Fibroblast of skin of left biceps (primary cell): ENCODE data around the gene GOLIM4.
"Not testable (repeated sequence)": the region's sequence is repeated elsewhere in the genome, so short reads cannot be mapped to it uniquely, and the experiment has no call there.

Experiments
- DNase-seq, 2 experiments: peaks; one replicate each; pipeline ENCODE4 v3.0.0-alpha.2; 2013; ENCODE audit warnings: low read depth in 2 of 2

Gene GOLIM4

DNA sequence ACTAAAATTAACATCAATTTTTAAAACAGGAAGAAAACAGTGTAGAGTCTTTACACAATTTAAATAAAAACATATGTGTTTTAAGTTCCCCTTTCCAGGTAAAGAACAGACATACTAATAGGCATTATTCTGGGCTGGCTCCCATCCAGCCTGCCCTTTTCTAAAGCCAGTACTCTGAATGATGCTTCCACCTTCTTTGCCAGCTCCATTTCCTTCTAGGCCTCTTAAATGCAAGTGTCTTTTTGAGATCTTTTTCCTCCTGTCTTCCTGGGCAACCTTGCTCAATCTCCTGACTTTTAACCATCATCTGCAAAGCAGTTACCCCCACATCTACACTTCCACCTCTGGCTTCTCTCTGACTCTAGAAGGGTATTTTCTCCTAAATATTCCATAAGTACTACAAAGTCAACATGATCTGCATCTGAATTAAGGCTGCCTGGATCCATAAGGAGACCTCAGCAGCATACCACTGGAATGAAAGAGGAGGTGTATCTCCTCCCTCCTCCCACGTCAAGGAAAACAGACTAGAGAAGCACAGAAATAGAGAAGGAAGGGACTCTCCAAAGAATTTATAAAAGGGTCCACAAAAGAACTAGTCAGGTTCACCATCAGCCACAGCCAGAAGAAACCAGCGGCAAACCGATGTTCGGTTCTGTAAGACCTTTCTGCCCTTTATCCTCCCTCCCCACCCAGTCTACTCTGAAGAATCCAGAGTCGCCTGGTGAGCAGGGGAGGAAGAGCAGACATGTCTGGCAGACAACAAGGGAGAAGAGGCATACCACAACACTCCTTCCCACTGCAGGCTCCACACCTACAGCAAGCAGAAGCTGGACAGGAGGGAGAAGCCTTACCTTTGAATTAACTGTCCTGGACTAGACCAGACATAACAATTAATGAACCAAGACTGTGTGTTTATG lies 47.1 kb downstream of the GOLIM4 start:
- DNase-seq, result no peak

DNA sequence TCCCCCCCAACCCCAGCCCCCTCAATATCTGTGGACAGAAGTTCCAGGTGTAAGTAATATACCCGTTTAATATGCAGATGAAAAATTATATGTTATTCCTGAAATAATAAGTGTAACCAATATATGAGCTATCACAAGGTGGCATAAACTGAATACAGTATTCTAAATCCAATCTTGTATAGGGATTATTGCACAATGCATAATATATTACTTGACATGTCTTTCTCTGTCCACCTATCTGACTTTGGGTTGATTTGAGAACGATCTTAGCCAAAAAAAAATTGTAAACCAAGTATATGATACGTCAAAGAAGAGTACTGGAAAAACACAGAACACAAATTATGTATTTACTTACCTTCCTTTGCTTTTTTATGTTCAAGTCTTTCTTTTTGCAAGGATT lies 47.8 kb downstream of the GOLIM4 start:
- no peak for DNase-seq

DNA sequence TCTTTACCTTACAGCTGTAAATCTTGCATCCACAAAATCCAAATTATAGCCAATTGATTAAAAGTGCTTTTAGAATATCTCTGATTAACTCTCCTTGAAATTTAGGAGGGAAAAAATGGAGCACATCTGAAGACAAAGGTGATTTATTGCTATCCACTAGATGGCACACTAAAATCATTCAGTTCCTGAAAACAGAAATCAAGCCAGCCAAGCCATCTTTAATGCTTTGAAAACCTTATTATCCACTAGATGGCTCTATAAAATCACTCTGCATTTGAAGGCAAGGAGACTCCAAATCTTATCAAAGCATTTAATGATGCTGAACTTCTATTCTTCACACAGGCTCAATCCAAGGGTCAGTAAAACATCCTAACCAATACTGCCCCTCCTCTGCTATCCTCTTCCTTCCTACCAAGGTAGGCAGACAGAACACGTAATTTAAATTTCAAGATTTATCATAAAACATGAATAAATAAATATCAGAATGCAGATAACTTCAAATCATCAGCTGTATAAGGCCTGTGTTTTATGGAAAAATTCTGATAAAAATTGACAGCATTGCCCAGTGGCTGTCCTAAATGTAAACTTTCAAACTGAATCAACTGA lies 48.4 kb downstream of the GOLIM4 start:
- DNase-seq, result peak; percentile 47 to 53

DNA sequence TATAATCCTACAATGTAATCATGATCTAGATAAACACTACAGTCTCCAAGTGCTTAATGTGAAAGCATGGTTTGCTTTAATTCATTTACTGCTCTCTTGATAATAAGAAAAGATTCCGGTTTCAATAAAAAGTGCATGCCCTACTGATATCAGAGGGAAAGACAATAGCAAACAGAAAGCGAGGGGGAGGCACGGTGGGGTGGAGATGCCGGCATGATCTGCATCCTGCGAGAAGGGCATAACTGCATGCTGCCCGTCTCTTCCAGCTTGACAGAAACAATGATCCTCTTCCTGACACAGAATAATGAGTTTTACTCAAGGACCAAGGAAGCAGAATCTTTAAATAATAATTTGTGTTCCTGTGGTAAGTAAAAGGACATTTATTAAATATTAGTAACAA lies 51.7 kb downstream of the GOLIM4 start:
- DNase-seq, result no peak

DNA sequence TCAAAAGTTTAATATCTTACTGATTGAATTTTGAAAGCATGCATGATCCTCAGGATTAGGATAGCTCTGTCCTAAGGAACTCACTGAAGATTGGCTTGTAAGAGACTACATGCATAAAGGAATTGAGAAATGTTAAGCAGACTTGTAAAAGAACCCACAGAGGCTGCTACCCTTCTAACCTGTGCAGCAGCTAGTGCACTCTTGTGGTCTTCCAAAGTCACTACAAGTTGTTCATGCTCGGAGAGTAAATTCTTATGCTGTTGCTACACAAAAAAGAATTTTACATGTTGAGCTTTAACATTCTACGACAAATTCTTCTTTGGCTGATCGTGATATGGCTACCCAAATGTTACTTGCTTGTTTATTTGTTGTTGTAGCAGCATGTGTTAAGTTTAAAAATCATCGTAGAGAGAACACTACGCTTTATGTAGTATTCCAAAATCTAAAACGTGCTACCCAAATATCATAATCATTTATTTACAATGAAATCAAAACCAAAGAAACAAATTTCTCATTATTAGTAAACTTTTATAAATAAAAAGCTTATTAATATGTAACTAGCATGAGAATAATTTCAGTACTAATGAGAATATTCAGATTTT lies 55.0 kb downstream of the GOLIM4 start:
- DNase-seq, result peak in 1 of 2 experiments; percentile 24

DNA sequence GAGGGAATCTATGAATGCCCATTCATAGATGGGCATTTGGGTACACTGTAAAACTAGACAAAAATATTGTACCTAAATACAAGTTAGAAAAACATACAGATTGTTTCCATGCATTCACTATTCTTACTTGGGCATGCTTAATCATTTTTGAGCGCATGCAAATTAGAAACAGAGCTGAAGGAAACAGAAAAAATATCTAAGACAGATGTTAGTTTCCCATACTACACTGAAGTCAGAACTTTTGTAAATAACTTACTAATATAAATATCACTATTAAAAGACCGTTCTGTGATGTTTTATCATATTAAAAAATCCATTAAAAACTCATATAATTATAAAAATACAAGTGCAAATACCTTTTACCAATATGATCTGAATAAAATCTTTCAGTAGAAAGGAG lies 58.7 kb downstream of the GOLIM4 start:
- DNase-seq, result no peak

DNA sequence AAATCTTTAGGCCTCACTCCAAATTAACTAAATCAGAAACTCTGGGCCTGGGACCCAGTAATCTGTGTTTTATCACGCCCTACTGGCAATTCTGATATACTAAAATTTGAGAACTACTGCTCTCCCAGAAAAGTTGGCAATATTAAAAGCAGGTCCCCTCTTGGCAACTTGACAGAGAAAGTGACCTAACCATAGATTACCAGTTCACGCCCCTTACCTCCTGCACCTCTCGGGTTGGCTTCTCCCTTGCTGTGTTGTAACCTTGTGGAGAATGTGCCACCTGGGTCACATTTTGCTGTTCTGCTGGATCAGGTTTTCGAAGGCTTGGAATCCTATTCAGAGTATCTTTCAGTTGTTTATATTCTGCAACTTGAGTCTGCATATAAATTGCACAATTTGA lies 59.1 kb downstream of the GOLIM4 start:
- no peak for DNase-seq

DNA sequence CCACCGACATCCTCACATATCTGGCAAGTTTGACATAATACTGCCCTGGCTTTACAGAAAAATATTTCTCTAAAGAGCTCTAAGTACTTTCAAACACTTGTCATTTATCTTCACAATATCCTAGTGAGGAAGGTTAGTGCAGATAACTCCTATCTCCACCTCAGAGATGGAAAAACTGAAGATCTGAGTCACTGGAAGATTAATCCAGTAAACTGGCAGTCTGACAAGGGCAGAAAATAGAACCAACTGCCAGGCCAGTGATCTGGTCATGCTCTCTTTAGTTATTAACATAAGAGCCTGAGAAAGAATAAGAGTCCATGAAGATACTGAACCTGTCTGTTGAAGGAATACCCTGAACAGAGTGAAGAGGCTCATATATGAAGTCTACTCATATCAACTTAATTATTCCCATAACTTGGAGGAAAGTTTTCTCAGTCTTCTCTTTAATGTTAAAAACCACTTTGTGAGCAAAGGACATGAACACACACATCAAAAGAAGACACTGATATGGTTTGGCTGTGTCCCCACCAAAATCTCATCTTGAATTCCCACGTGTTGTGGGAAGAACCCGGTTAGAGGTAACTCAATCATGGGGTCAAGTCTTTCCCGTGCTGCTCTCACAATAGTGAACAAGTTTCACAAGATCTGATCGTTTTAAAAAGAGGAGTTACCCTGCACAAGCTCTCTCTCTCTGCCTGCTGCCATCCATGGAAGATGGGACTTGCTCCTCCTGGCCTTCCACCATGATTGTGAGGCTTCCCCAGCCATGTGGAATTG lies 61.4 kb downstream of the GOLIM4 start:
- no peak for DNase-seq

DNA sequence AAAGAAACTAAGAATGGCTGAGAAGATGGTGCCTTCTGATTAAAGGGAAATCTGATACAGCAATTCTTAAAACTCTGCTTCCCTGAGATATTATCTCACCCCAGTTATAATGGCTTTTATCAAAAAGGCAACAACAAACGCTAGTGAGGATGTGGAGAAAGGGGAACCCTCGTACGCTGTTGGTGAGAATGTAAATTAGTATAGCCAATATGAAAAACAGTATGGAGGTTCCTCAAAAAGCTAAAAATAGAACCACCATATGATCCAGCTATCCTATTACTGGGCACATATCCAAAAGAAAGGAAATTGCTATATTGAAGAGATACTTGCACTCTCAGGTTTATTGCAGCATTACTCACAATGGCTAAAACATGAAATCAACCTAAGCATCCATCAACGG lies 65.1 kb downstream of the GOLIM4 start:
- DNase-seq, result no peak

DNA sequence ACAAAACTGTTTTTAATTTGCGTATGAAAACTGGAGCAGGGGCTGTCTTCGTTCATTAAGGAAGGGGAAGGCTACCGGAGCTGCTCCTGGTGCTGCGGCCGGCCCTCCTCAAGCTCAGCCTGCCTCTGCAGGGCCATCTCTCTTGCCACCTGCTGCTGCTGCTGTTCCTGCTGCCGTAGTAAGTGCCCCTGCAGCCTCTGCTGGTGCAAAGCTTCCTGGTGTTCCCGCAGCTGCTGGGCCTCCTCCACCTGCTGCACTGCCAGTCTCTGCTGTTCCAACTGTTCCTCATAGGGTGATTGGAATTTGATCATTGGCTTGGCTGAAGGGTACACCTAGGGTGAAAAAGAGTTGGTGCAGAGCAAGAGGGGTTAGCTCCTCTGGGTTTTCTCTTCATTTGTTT lies 66.0 kb downstream of the GOLIM4 start:
- no peak for DNase-seq

DNA sequence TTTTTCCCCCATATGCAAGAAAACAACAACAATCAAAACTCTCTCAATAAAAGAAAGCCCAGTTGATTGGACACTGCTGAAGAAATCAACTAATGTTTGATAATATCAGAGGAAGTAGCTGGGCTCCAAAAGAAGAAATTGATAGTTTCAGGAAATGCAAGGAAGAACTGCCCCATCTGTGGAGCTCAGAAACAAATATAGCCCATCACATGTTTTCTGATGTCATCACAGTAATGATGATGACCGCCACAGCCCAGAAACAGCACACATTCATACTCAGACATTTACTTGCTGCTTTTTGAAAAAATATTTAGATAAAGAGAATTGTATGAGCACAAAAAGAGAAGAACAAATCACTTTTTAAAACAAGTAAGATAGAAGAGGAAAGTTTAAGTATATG lies 67.6 kb downstream of the GOLIM4 start:
- DNase-seq, result no peak

DNA sequence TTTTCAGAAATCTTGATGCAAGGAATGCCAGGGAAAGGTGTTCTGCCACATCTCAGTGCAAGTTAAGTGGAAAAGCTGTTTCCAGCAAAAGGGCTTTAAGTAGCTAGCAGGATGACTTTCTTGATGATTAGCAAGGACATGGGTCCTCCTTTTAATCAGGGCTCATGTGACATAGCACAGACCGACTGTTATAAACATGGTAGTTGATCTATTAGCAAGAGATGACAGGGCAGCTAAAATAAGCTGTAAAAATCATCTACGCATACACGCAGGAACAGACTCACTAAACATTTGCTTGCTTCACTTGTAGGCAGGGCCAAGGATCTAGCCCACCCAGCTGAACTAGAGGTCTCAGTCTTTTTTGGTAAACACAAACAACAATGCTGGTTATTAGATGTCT lies 69.0 kb downstream of the GOLIM4 start:
- DNase-seq, result no peak

DNA sequence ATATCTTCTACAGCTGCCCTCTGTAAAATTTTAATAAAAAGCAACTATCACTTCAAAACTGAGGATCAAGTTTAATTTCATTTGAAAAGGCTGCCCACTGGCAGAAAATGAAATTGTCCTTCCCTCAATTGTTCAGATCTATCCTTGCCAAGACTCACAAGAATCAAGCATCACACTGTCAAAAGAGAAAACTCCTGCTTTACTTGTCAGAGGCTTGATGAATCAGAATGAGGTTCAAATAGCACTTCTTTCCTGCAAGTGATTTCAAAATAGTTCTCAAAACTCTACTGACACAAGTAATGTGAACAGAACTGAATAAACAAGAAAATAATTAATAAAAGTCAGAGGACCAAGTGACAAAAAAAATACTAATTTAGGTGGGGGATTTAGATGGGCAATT lies 70.6 kb downstream of the GOLIM4 start:
- DNase-seq, result no peak

DNA sequence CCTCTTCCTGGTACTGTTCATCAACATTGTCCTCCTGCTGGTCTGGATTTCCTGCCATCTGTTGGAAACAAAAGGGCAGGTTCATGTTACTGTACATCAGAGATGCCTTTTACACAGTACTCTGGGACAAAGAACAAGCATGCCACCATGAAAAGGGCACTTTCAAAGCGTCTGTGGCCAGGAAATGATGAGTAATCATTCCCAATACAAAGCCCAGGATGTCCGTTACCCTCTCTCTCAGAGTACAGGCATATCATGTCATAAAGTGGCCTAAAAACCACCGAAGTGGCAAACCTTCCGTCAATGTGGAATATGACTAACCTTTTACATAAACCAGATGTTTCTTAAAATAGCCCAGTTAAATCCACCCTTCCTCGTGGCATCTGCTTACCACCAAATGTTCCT lies 71.2 kb downstream of the GOLIM4 start:
- peak in 1 of 2 experiments; percentile 23 for DNase-seq

DNA sequence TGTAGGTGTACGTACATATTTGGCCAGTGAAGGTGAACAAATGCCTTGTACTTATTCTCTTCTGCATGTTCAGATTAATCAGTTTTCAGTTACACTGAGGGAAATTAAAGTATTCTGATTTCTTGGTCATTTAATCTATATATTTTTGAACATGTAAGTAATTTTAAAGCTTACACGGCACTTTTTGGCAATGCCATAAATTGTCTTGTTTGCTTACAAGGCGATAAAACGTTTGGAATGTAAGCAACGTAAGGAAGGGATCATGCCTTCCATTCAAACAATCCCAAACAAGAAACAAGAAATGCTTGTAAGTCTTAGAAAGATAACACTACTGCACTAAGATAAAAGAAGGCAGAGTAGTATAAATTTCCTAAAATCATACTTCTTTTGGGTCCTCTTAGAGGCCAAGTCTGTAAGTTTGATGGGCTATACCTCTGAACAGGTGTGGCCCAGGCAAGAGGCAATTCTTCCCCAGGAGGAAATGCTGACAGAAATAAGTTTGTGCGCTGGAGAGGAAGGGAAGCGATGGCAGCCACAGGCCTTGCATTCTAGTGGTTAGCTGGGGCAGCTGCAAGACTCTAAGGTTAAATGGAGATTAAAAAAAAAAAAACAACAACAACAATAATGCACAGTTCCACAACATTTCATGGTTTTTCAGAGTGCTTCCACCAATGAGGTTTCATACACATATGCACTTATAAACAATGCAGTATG lies 73.8 kb downstream of the GOLIM4 start:
- no peak for DNase-seq

DNA sequence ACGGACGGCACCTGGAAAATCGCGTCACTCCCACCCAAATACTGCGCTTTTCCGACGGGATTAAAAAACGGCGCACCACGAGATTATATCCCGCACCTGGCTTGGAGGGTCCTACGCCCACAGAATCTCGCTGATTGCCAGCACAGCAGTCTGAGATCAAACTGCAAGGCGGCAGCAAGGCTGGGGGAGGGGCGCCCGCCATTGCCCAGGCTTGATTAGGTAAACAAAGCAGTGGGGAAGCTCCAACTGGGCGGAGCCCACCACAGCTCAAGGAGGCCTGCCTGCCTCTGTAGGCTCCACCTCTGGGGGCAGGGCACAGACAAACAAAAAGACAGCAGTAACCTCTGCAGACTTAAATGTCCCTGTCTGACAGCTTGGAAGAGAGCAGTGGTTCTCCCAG lies 84.4 kb downstream of the GOLIM4 start:
- not testable (repeated sequence) for DNase-seq

DNA sequence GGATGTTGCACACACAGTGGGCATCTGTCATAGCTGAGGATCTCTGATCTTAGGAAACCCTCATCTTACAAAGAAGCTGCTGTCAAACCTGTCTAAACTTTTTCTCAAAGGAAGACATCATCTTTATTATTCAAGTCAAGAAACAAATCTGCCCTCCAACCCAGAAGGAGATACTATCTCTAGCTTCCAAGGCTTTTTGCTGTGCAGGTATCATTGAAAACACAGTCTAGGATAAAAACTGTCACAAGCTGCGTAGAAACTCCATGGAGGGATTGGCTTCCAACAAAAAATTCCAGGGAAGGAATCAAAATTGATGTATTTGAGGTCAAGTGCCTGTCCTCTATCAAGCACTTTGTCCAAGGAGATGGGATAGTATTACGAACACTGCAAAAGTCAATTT lies 89.1 kb downstream of the GOLIM4 start:
- no peak for DNase-seq

DNA sequence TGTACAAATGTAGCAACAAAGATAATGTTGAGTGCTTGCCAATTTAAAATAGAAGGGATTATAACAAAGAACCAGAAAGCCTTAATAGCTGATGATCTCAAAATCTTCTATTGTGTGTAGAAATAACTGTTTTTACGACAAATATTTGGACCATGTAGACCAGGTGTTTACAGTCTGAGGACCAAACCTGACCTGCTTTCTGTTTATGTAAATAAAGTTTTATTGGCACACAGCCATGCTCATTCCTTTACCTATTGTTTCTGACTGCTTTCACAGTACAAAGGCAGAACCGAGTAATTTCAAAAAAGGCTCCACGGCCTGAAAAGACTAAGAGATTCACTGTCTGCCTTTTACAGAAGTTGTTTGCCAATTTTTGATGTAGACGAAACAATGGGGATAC lies 91.8 kb downstream of the GOLIM4 start:
- DNase-seq, result no peak

DNA sequence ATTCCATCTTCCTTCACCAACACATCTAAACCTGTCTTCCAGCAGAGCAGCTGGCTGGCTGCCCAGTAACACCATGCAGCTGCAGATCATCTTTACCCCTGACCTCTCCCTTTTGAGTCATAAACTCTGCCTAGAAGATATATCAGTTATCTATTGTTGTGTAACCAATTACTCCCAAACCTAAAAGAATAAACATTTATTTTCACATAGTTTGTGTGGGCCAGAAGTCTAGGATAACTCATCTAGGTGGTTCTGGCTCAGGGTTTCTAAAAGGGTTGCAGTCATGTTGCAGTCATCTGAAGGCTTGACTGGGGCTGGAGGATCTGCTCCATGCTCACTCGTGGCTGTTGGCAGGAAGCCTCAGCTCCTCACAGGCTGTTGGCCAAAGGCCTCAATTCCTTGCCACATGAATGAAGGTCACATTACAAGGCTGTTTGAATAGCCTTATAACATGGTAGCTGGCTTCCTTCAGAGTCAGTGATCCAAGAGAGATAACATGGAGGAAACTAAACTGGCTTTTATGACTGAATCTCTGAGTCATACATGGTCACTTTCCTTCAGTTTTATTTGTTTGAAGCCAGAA lies 92.8 kb downstream of the GOLIM4 start:
- DNase-seq, result no peak

DNA sequence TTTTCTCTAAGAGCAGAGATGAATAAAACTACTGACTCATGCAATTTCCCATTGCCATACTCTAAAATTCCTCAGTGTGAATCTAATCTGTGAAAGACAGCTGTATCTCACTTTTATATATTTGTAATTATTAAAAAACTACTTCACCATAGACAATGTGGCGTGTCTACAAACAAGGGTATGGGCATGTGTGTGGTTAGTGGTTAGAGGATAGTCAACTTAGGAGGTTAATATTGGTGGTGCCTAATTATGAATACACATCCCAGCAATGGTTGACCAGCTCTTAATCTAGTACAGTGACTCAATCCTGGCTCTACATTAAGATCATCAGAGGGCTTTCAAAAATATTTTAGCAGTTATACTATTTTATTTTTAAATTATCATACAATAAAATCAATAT lies 94.5 kb downstream of the GOLIM4 start:
- DNase-seq, result no peak

DNA sequence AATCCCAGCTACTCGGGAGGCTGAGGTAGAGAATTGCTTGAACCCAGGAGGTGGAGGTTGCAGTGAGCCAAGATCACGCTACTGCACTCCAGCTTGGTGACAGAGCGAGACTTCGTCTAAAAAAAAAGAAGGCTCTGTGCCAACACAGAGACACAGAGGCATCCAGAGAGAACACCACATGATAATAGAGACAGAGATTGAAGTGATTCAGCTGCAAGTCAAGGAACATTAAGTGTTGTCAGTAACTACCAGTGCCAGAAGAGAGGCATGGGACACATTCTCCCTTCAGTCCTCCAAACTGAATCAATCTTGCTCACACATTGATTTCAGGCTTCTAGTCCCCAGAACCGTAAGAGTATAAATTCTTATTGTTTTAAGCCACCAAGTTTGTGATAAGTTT lies 97.5 kb downstream of the GOLIM4 start:
- DNase-seq, result no peak
